ENCODE results near the gene ZDHHC14. TPM values are rescaled to one million over a fixed set of nuclear protein-coding genes. Genes with fewer than 3 reads are reported as not detected.

The ZDHHC14 gene
- total RNA-seq, 2 experiments from 2014 or later: 2.4 to 2.5 TPM

DNA sequence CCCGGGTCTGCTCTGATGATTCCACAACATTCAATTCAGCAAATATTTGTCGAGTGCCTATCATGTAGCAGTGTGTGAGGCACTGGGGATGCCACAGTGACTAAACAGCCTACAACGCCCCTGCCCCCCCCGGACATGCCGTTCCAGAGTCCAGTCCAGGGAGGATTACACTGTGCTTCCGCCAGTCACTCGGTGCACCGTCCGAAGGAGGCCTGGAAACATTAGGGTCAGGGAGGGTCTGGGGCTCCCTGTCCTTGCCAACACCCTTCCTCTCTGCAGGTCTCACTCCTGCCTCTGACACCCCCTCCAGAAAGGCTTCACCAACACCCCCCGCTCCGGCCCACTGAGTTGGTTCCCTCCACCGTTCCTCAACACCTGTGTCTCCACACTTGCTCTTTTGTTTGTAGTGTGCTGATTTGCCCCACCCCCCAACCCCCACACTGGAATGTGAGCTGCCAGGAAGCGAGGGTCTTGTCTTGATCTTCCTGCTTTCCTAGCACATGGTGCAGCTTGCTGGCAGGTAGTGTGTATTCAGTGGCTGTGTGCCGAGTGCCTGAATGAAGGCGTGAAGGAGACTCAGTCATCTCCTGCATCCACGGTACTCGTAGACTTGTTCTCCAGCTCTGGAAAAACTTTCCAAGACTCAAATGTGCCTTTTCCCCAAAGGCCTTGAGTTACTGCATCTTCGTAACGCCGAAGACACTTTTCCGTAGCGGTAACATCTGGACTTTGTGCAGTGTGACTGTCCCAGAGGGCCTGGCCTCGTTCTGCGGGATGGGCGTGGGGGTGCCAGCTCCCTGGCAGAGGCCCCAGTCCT lies 150.4 kb downstream of the ZDHHC14 start:
- H3K27ac Mint-ChIP-seq: no peak overlapping the region
- peaks cover 6% of the 10 kb centered on the region for H3K27me3 Mint-ChIP-seq
- intact Hi-C loops (cut with DNase I, micrococcal nuclease): no loop called here
- H3K4me3 Mint-ChIP-seq: no peak overlapping the region
- DNase-seq: no peak
- no peaks in the 10 kb centered on the region for H3K9me3 Mint-ChIP-seq (ENCODE audit: low read depth)
- H3K4me1 Mint-ChIP-seq: peaks cover 30% of the 10 kb centered on the region
- ATAC-seq: no peak
- ChIA-PET POLR2A (no interaction called here), CTCF (interaction anchor here (0.7 to 1.4 kb wide), 3 partner anchors 30 to 1985 kb away, joined by 3 to 4 read pairs (median 3); no protein-coding TSS in a partner anchor)
- H3K36me3 Mint-ChIP-seq (ENCODE audit: low read depth): no peaks in the 10 kb centered on the region

DNA sequence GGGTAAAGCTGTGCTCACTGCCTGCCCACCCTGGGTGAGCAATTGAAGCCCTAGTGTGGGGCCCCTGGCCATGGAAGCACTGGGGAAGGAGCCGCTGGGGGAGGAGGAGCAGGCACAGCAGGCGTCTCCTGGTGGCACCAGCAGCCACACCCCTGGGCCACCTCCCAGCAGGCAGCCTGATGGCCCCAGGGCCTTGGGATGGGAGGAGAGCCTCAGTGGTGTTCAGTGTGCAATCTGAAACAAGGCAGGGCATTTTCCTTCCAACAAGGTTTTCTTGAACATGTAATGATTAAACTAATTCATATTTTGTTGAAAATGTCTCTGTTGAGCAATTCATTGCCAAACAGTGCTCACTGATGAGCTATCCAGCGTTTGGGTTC lies 151.0 kb downstream of the ZDHHC14 start:
- intact Hi-C loops (cut with DNase I, micrococcal nuclease): no loop called here
- ChIA-PET POLR2A (no interaction called here), CTCF (interaction anchor here (0.6 to 1.4 kb wide), 2 partner anchors 35 to 296 kb away, joined by 3 read pairs; no protein-coding TSS in a partner anchor)
- DNase-seq (no peak), ATAC-seq (no peak)
- Mint-ChIP-seq H3K9me3 (ENCODE audit: low read depth) (no peaks in the 10 kb centered on the region), H3K27me3 (peaks cover 6% of the 10 kb centered on the region), H3K36me3 (ENCODE audit: low read depth) (no peaks in the 10 kb centered on the region), H3K4me1 (peaks cover 33% of the 10 kb centered on the region), H3K27ac (no peak overlapping the region), H3K4me3 (no peak overlapping the region)

DNA sequence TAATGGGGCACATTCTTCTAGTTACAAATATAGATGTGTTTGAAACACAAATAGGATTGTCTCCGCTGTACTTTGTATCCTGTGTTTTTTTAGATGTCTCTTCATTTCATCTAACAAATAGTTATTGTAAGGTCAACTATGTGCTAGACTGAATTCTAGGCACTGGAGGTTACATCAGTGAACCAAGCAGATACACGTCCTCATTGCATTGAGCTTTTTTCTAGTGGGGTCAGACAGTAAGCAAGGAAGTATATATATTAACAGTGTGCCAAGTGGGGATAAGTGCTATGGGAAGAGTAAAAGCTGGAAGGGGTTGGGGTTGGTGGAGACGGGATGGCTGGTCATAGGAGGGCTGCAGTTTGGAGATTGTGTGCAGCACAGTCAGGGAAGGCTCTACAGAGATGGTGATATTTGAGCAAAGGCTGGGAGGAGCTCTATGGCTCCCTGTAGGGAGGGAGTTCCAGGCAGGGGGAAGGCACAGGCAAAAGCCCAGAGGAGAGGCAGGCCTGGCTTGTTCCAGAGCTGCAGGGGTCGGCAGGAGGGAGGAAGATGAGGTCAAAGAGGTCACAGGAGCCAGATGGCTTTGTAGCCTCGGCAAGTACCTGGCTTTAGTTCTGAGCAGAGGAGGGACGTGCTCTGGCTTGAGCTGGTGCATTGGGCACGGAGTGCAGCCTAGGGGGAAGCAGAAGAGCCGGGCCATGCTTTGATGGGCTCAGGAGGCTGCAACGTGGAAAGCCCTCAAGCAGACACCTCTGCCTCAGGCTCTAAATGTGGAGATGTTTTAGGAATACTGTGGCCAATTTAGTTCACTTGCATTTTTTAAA lies 152.3 kb downstream of the ZDHHC14 start:
- DNase-seq (no peak), ATAC-seq (no peak)
- Mint-ChIP-seq H3K36me3 (ENCODE audit: low read depth) (no peaks in the 10 kb centered on the region), H3K27ac (no peak overlapping the region), H3K4me1 (peaks cover 30% of the 10 kb centered on the region), H3K9me3 (ENCODE audit: low read depth) (no peaks in the 10 kb centered on the region), H3K27me3 (peaks cover 6% of the 10 kb centered on the region), H3K4me3 (no peak overlapping the region)
- intact Hi-C loops (cut with DNase I, micrococcal nuclease): no loop called here
- ChIA-PET CTCF (interaction anchor here (0.6 to 1.4 kb wide), 4 partner anchors 46 to 370 kb away, joined by 3 read pairs; no protein-coding TSS in a partner anchor), POLR2A (interaction anchor here (0.6 kb wide), 1 partner anchor 103 kb away, joined by 3 read pairs; no protein-coding TSS in a partner anchor)

DNA sequence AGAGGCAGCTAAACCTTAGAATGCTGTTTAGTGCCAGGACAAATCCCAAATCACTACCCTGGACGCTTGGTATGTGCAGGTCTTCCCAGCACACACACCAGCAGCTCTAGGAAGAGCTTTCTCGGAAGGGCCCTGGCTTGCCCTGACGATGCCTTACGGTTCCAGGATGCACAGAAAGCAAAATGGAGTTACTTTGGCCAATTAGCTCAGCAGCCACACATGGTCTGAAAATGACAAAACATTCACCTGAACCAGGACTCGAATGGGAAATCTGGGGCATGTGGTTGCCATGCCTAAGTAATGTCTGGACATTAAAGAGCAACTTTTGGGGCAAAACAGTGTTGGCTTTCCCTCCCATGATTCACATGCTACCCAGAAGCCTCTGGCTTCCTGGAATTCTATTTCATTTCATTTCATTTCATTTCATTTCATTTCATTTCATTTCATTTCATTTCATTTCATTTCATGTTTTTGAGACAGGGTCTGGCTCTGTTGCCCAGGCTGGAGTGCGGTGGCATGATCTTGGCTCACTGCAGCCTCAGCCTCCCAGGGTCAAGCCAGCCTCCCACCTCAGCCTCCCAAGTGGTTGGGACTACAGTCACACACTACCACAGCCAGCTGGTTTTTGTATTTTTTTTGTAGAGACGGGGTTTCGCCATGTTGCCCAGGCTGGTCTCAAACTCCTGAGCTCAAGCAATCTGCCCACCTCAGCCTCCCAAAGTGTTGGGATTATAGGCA lies 153.3 kb downstream of the ZDHHC14 start:
- no peaks in the 10 kb centered on the region for H3K9me3 Mint-ChIP-seq (ENCODE audit: low read depth)
- peaks cover 35% of the 10 kb centered on the region for H3K4me1 Mint-ChIP-seq
- no peak for DNase-seq
- CTCF ChIA-PET: interaction anchor here (0.6 to 1.2 kb wide), 5 partner anchors 8 to 369 kb away, joined by 3 to 6 read pairs (median 3); no protein-coding TSS in a partner anchor
- H3K36me3 Mint-ChIP-seq (ENCODE audit: low read depth): no peaks in the 10 kb centered on the region
- ATAC-seq: no peak
- H3K4me3 Mint-ChIP-seq: no peak overlapping the region
- POLR2A ChIA-PET: interaction anchor here (0.6 kb wide), 1 partner anchor 749 kb away, joined by 6 read pairs; no protein-coding TSS in a partner anchor
- intact Hi-C loops (cut with DNase I, micrococcal nuclease): loop anchor here in 1 of 2 experiments (2.0 kb wide), 1 partner anchor 212 kb away; the partner anchor contains the start of gene TMEM242
- peaks cover 9% of the 10 kb centered on the region for H3K27me3 Mint-ChIP-seq
- no peak overlapping the region for H3K27ac Mint-ChIP-seq

DNA sequence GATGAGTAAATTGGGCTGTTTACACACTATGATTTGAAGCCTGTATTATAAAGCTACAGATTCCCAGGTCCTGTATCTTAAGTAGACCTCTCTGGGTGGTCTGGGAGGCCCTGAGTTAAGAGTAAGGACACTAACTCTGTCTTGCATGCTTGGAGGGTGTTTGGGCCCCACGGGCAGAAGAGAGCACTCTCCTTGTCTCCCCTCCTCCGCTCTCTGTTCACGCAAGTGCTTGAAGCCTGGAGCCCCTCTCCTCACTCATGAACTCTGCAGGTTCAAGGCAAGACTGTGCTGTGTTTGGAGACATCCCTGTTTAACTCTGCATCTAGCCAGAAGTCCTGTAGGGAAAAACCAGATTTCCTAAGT lies 154.0 kb downstream of the ZDHHC14 start:
- intact Hi-C loops (cut with DNase I, micrococcal nuclease): loop anchor here (1.0 to 5.0 kb wide), 9 partner anchors 70 to 1112 kb away; partner anchors contain the start of genes ZDHHC14 (in 2 of the 2) and TMEM242 (in 1 of the 2)
- Mint-ChIP-seq H3K27me3 (peaks cover 9% of the 10 kb centered on the region), H3K4me1 (peaks cover 35% of the 10 kb centered on the region), H3K4me3 (no peak overlapping the region), H3K36me3 (ENCODE audit: low read depth) (no peaks in the 10 kb centered on the region), H3K27ac (no peak overlapping the region), H3K9me3 (ENCODE audit: low read depth) (no peaks in the 10 kb centered on the region)
- no peak for DNase-seq
- ChIA-PET POLR2A (interaction anchor here (0.6 kb wide), 2 partner anchors 218 to 749 kb away, joined by 3 to 6 read pairs; no protein-coding TSS in a partner anchor), CTCF (interaction anchor here (0.6 to 1.2 kb wide), 3 partner anchors 9 to 133 kb away, joined by 3 to 6 read pairs (median 5); no protein-coding TSS in a partner anchor)
- no peak for ATAC-seq

DNA sequence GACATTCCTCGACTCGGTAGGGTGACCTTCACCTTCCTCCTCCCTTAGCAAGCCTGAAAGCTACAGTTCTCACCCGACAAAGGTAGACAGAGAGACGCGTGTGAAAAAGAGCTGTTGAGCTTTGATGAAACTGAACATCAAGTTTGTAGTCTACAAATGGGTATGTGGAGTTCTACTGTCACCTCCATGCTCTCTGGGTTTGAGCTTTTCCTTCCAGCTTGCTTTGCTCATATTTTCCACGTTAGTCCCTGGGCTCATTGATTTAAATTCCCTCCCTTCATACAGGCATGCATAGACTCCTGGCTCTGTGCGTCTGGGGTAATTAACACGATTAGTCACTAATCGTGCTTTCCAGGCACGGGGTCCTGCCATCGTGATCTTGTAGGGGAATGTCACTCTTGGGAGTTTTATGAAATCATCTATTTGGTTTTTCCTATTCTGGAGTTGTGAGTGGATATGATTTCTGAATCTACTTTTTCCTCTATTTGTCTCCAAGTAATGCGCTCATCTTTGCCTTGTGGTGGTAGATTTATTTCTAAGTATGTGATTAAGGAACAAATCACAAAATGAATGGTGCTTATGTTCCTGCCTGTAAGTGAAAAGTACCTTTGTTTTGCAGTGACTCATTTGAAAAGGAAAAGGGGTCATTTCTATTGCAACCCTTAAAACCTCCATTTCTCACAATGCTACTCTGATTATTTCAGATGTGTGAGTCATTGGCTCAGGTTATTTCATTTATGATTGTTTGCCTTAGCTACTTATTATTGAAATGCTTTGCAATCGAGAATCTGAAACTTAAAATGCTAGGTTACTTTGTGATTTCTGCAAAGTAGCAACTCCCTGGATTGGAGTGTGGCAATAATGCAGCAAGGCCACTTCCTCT lies 154.6 kb downstream of the ZDHHC14 start:
- peaks cover 35% of the 10 kb centered on the region for H3K4me1 Mint-ChIP-seq
- peak overlapping the region; percentile 47 for H3K4me3 Mint-ChIP-seq
- peaks cover 9% of the 10 kb centered on the region for H3K27me3 Mint-ChIP-seq
- intact Hi-C loops (cut with DNase I, micrococcal nuclease): loop anchor here (1.0 to 5.0 kb wide), 11 partner anchors 70 to 1112 kb away; partner anchors contain the start of genes ZDHHC14 (in 2 of the 2) and TMEM242 (in 1 of the 2)
- POLR2A ChIA-PET: interaction anchor here (0.6 to 0.9 kb wide), 2 partner anchors 107 to 218 kb away, joined by 3 to 4 read pairs; no protein-coding TSS in a partner anchor
- H3K9me3 Mint-ChIP-seq (ENCODE audit: low read depth): no peaks in the 10 kb centered on the region
- CTCF ChIA-PET: interaction anchor here (0.6 to 1.2 kb wide), 4 partner anchors 10 to 132 kb away, joined by 3 to 6 read pairs (median 4); no protein-coding TSS in a partner anchor
- ATAC-seq (peak; percentile 88), DNase-seq (peak; percentile 49)
- no peaks in the 10 kb centered on the region for H3K36me3 Mint-ChIP-seq (ENCODE audit: low read depth)
- H3K27ac Mint-ChIP-seq: peak overlapping the region; percentile 88

DNA sequence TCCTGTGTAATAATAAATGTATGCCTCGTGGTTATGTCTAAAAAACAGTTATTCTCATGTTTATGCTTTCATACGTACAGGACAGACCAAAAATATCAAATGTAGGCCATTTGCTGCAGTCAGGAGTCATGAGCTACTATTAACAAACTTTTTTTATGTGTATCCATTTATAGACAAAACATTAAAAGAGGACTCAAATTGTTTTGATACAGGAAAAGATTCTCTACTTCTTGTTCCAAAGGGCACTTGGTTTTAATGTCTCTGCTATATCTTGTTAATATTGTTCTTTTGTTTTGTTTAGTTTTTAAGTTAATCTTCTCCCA lies 155.2 kb downstream of the ZDHHC14 start:
- H3K4me1 Mint-ChIP-seq: peaks cover 35% of the 10 kb centered on the region
- DNase-seq: no peak
- no peaks in the 10 kb centered on the region for H3K36me3 Mint-ChIP-seq (ENCODE audit: low read depth)
- intact Hi-C loops (cut with DNase I, micrococcal nuclease): loop anchor here (1.0 to 5.0 kb wide), 7 partner anchors 75 to 1111 kb away; partner anchors contain the start of gene ZDHHC14 (in 1 of the 2)
- peak overlapping the region; percentile 88 for H3K27ac Mint-ChIP-seq
- H3K4me3 Mint-ChIP-seq: peak overlapping the region; percentile 47
- peaks cover 9% of the 10 kb centered on the region for H3K27me3 Mint-ChIP-seq
- ChIA-PET POLR2A (interaction anchor here (0.9 kb wide), 1 partner anchor 108 kb away, joined by 4 read pairs; no protein-coding TSS in a partner anchor), CTCF (interaction anchor here (0.8 kb wide), 1 partner anchor 108 kb away, joined by 3 read pairs; no protein-coding TSS in a partner anchor)
- ATAC-seq: no peak
- H3K9me3 Mint-ChIP-seq (ENCODE audit: low read depth): no peaks in the 10 kb centered on the region

DNA sequence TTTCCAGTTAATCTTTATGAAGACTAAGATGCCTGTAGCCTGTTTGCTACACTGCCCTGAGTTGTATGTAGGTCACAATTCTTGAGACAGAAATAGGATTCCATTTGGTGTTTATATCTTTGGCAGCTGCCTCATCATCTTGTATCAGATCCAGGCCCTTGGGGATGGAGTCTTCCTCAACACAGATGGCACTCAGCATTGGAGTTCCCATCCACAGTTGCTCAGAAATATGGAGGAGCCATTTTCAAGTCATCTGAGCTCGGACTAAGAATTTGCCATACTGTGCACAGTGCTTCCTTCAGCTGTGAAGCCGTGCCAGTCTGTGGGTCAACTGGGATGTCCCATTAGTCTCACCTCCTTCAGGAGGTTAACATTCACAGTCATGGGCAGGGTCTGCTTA lies 156.6 kb downstream of the ZDHHC14 start:
- H3K27ac Mint-ChIP-seq: peak overlapping the region; percentile 56
- H3K4me1 Mint-ChIP-seq: peaks cover 35% of the 10 kb centered on the region
- H3K36me3 Mint-ChIP-seq (ENCODE audit: low read depth): no peaks in the 10 kb centered on the region
- peaks cover 9% of the 10 kb centered on the region for H3K27me3 Mint-ChIP-seq
- intact Hi-C loops (cut with DNase I, micrococcal nuclease): loop anchor here (2.0 to 5.0 kb wide), 5 partner anchors 155 to 1110 kb away; partner anchors contain the start of gene ZDHHC14 (in 1 of the 2)
- DNase-seq (no peak), ATAC-seq (no peak)
- ChIA-PET CTCF (no interaction called here), POLR2A (no interaction called here)
- H3K9me3 Mint-ChIP-seq (ENCODE audit: low read depth): no peaks in the 10 kb centered on the region
- no peak overlapping the region for H3K4me3 Mint-ChIP-seq

DNA sequence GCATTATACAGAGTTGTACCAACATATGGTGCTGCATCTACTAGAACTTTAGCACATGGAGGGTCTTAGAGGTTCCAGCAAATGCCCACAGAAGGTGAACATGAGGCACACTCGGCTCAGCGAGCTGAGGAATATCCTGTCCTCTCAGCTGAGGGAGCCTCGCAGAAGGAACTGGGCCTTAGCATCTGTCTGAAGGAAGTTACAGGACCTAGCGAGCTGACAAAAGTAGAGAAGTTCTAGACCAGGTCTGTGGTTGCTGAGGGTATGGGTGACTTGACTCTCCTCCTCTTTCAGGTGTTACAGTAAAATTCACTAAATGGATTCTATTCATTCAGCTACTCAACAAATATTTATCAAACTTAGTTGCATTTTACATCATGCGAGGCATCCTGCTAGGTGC lies 157.2 kb downstream of the ZDHHC14 start:
- H3K27ac Mint-ChIP-seq: no peak overlapping the region
- CTCF ChIA-PET: no interaction called here

DNA sequence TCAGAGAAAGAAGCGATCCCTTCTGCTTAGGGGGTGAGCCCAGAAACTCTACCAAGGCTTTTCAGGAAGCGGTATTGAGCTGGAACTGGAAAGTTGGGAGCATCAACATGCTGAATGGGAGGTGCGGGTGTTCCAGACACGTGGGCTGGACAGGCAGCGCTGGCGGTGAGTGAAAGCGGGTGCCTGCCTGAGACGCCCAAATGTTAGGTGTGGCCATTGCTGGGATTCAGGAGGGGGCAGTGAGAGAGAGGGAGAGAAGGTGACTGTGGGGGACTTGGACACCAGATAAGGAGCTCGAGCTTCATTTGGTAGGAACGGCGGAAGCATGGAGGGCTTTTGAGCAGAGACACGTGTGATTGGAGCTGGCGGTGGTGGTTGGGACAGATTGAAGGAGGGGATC lies 157.7 kb downstream of the ZDHHC14 start:
- Mint-ChIP-seq H3K4me3 (no peak overlapping the region), H3K36me3 (ENCODE audit: low read depth) (peaks cover 2% of the 10 kb centered on the region), H3K4me1 (peaks cover 35% of the 10 kb centered on the region), H3K27ac (no peak overlapping the region), H3K27me3 (peaks cover 5% of the 10 kb centered on the region), H3K9me3 (ENCODE audit: low read depth) (no peaks in the 10 kb centered on the region)
- ATAC-seq (no peak), DNase-seq (no peak)
- intact Hi-C loops (cut with DNase I, micrococcal nuclease): loop anchor here (5.0 kb wide), 4 partner anchors 156 to 1109 kb away; partner anchors contain the start of gene ZDHHC14 (in 1 of the 2)
- POLR2A ChIA-PET: no interaction called here
- CTCF ChIA-PET: interaction anchor here (0.9 kb wide), 1 partner anchor 59 kb away, joined by 3 read pairs; no protein-coding TSS in a partner anchor

More for the DNA sequence above, 157.2 kb downstream of the ZDHHC14 start:
- peaks cover 35% of the 10 kb centered on the region for H3K4me1 Mint-ChIP-seq
- no peaks in the 10 kb centered on the region for H3K36me3 Mint-ChIP-seq (ENCODE audit: low read depth)
- H3K27me3 Mint-ChIP-seq: peaks cover 7% of the 10 kb centered on the region
- DNase-seq: no peak
- H3K9me3 Mint-ChIP-seq (ENCODE audit: low read depth): no peaks in the 10 kb centered on the region
- ATAC-seq: no peak
- no peak overlapping the region for H3K4me3 Mint-ChIP-seq
- intact Hi-C loops (cut with DNase I, micrococcal nuclease): loop anchor here (5.0 kb wide), 4 partner anchors 156 to 1109 kb away; partner anchors contain the start of gene ZDHHC14 (in 1 of the 2)
- POLR2A ChIA-PET: no interaction called here

Data from activated CD4-positive, alpha-beta T cell treated with anti-CD3 and anti-CD28 coated beads for 36 hours (primary cell).